Choroid plexus epithelial cell (primary cell): Measurements from ENCODE around the gene IL10.

ENCODE experiments used
- DNase-seq: peaks from one replicate; pipeline ENCODE4 v3.0.0-alpha.2; 2010; ENCODE audit warnings: low read depth
- H3K4me3 ChIP-seq: 2 replicates; pipeline ENCODE4 v1.5.1; 2011; ENCODE audit warnings: low read depth, mild to moderate bottlenecking, control low read depth, low read length, moderate library complexity
- TF ChIP-seq, protein P1 (sequence below): conservative IDR thresholded peaks from 2 replicates; pipeline ENCODE4 v1.5.1; 2011; ENCODE audit warnings: low read depth, mild to moderate bottlenecking, control low read depth, inconsistent platforms, low read length, moderate library complexity

Gene IL10

DNA sequence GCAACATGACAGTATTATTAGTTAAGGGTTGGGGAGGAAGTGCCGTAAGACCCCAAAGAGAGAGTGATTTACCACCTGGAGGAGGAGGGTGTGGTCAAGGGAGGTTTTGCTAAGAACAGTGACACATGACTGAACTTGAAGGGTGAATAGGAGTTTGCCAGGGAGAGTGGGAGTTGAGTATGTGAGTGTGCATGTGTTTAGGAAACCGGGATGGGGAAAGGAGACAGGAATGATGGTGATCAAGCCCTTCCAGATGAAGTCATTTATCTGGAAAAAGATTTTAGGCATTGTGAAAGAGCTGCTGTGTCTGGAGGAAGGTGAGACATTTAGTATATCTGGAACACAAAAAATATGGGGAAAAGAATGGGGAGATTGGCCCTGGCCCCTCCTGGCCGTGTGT, 28.1 kb upstream of the IL10 start:
- H3K4me3 ChIP-seq, result no peak overlapping the region
- no peak for DNase-seq
- TF ChIP-seq, protein P1, sequence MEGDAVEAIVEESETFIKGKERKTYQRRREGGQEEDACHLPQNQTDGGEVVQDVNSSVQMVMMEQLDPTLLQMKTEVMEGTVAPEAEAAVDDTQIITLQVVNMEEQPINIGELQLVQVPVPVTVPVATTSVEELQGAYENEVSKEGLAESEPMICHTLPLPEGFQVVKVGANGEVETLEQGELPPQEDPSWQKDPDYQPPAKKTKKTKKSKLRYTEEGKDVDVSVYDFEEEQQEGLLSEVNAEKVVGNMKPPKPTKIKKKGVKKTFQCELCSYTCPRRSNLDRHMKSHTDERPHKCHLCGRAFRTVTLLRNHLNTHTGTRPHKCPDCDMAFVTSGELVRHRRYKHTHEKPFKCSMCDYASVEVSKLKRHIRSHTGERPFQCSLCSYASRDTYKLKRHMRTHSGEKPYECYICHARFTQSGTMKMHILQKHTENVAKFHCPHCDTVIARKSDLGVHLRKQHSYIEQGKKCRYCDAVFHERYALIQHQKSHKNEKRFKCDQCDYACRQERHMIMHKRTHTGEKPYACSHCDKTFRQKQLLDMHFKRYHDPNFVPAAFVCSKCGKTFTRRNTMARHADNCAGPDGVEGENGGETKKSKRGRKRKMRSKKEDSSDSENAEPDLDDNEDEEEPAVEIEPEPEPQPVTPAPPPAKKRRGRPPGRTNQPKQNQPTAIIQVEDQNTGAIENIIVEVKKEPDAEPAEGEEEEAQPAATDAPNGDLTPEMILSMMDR, result no peak

DNA sequence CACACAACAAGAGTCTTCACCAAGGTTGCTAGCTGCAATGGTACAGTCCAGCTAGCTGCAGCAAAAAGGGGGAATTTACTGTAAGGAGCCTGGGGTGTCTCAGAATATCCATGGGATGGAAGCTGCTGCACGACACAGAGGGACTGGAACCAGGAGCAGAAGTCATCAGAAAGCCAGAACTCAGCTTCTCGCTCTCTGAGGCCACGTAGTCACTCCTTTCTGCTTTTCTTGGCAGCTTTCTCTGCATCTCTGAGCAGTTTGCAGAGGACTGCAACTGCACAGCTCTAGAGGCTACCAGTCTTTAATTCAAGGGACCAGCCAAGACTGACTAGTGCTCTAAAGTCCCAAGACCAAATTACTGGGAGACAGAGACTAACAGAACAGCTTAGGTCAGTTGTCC, 27.0 kb upstream of the IL10 start:
- TF ChIP-seq, protein P1, result no peak
- no peak overlapping the region for H3K4me3 ChIP-seq
- DNase-seq, result no peak

DNA sequence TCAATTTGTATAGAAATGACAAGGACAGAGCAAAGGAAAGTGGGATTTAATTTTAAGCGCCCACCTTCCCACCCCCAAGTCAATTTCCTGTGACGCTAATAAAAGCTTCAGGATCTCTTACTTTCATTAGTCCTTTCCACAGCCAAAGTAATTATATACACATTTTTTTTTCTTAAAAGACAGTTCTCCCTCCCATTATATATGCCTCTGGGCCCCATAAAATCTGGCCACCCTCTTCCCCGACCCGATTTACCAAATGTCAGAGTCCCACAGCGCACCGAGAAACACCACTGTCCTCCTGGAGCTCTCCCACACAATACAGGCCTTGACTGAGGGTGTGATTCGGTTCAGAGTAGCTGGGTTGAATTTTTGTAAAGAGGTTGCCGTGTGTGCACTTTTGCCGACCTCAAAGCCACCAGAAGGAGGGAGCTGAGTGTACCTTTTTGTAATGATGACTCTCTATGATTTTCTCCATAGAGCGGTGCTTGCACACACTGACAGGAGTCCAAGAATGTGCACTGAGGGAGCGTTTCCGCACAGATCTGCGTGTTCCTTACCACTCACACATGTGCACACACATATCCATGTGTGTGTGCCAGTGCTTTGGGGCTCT, 26.2 kb upstream of the IL10 start:
- DNase-seq, result no peak
- no peak overlapping the region for H3K4me3 ChIP-seq
- TF ChIP-seq, protein P1, result no peak

DNA sequence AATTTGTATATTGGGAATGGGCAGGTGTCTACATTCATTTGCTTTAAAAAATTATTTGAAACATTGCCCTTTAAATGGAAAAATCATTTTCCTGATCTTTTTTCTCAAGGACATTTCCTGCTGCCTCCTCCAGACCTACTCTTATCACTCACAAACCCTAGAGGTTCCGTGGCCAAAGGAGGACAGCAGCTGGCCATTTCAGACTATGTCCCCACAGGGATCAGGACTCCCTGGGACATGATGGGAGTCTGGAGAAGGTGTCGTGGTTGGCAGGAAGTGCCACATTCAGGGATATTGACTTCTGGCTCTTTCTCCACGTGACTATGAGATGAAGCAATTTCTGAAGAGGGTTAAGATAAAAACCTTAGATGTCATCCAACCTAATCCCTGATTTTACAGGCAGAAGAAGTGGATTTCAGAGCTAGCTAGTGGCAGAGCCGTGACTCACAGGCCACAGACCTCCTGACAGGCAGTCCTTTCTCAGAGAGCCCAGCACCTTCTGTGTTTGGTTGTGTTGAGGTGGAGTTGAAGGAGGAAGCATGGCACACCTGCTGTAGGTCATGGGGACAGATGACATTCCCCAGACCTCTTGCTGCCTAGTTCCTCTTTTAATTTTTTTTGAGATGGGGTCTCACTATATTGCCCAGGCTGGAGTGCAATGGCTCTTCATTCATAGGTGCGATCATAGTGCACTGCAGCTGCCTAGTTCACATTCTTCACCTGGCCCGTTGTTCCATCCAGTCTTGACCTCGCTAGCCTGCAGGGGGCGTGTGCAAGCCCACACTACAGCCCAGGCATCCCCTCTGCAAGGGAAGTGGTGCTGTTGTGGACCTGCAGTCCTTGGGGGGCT, 25.5 kb upstream of the IL10 start:
- no peak overlapping the region for H3K4me3 ChIP-seq
- DNase-seq, result no peak
- TF ChIP-seq, protein P1, result peak; percentile 62

DNA sequence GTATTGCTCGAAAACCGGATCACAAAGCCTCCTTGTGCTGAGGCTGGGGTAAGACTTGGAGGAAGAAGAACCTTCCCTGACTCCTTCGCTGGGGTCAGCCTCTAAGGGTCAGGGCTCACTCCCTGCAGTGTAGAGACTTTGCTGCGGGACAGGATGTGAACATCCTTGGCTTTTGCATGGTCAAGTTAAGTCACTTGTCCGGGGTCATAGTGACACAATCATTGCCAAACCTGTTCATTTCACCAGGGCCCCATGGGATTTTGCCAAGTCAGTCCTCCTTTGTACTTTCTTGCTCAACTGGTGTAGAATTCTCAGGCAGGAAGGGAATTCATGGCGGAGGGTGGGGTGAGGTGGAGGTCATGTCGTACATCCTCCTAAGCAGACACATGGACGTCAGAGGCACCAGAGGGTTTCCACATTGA, 24.7 kb upstream of the IL10 start:
- DNase-seq, result no peak
- no peak overlapping the region for H3K4me3 ChIP-seq
- TF ChIP-seq, protein P1, result no peak

DNA sequence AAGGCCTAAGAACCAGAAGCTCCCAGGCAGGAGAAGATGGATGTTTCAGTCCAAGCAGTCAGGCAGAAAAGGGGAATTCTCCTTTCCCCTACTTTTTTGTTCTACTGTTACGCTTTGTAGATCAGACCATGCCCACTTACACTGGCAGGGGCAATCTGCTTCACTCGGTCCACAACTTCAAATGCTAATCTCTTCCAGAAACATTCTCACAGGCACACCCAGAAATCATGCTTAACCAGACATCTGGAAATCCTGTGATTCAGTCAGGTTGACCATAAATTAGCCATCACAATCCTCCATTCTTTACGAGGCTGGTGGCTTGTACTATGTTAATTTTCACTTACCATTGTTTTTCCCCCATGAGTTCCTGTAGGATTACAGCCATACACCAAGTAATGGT, 23.8 kb upstream of the IL10 start:
- no peak overlapping the region for H3K4me3 ChIP-seq
- TF ChIP-seq, protein P1, result no peak
- no peak for DNase-seq
